Measurements from ENCODE around the gene ARMC3.
A peak's percentile ranks its signal among the peaks of the same experiment; 100 is the strongest.

The ARMC3 gene

DNA sequence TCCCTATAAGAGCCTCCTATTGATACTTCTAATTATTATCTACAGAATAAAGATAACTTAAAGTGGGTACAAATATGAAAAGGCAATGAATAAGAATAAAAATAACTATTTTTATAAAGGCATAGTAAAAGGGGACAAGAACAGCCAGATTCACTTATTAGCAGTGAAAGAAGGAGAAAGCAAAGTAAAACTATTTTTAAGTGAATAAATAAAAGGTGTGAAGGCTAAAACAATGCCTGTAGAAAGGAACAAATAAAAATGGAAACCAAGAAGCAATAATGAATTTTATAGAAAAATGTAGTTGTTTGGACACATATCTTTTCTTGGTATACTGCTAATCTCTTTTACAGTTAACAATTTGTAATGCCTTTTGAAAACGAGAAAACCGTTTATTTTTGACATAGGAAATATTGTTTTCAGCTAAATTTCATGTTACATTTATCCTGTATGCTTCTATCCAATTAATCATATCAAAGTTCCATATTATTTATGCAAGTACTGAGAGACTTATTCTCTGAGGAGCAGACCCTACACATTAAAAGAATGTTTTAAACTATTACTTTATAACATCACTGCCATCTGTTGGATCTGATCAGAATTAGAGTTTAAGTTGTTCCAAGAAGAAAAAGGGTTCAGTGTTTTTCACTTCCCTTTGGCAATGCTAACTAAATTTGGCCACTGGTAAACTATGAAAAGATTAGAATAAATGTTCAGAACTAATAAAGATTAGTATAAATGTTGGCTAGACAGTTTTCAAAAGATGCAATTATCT lies 59.1 kb downstream of the ARMC3 start:
- in situ Hi-C loops (cut with HindIII; ENCODE audit: low sequenced_read_pairs), result no loop called here
- TF ChIP-seq, protein P1, sequence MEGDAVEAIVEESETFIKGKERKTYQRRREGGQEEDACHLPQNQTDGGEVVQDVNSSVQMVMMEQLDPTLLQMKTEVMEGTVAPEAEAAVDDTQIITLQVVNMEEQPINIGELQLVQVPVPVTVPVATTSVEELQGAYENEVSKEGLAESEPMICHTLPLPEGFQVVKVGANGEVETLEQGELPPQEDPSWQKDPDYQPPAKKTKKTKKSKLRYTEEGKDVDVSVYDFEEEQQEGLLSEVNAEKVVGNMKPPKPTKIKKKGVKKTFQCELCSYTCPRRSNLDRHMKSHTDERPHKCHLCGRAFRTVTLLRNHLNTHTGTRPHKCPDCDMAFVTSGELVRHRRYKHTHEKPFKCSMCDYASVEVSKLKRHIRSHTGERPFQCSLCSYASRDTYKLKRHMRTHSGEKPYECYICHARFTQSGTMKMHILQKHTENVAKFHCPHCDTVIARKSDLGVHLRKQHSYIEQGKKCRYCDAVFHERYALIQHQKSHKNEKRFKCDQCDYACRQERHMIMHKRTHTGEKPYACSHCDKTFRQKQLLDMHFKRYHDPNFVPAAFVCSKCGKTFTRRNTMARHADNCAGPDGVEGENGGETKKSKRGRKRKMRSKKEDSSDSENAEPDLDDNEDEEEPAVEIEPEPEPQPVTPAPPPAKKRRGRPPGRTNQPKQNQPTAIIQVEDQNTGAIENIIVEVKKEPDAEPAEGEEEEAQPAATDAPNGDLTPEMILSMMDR (IDR thresholded peaks at IDR 0.05; ENCODE audit: low read depth, low read length), result peak; percentile 27
- peak; percentile 66 for DNase-seq (ENCODE audit: low read depth, low spot score)
- H3K4me3 ChIP-seq (ENCODE audit: low read depth, low read length), result no peak overlapping the region

GRCh38 chr10:22988581-22989360 lies 60.9 kb downstream of the ARMC3 start:
- TF ChIP-seq, protein P1 (IDR thresholded peaks at IDR 0.05; ENCODE audit: low read depth, low read length), result peak; percentile 80
- H3K4me3 ChIP-seq (ENCODE audit: low read depth, low read length), result no peak overlapping the region
- peak; percentile 75 for DNase-seq (ENCODE audit: low read depth, low spot score)
- in situ Hi-C loops (cut with HindIII; ENCODE audit: low sequenced_read_pairs), result no loop called here

- in situ Hi-C loops (cut with HindIII; ENCODE audit: low sequenced_read_pairs), result no loop called here
- TF ChIP-seq, protein P1 (IDR thresholded peaks at IDR 0.05; ENCODE audit: low read depth, low read length), result no peak
- no peak for DNase-seq (ENCODE audit: low read depth, low spot score)
- H3K4me3 ChIP-seq (ENCODE audit: low read depth, low read length), result no peak overlapping the region
Measured at GRCh38 chr10:22990443-22990842, 62.6 kb downstream of the ARMC3 start.

- no peak overlapping the region for H3K4me3 ChIP-seq (ENCODE audit: low read depth, low read length)
- TF ChIP-seq, protein P1 (IDR thresholded peaks at IDR 0.05; ENCODE audit: low read depth, low read length), result no peak
- no peak for DNase-seq (ENCODE audit: low read depth, low spot score)
- in situ Hi-C loops (cut with HindIII; ENCODE audit: low sequenced_read_pairs), result no loop called here
Measured at GRCh38 chr10:22992075-22992474, 64.2 kb downstream of the ARMC3 start.

GRCh38 chr10:22992621-22993020 lies 64.8 kb downstream of the ARMC3 start:
- no peak for DNase-seq (ENCODE audit: low read depth, low spot score)
- H3K4me3 ChIP-seq (ENCODE audit: low read depth, low read length), result no peak overlapping the region
- in situ Hi-C loops (cut with HindIII; ENCODE audit: low sequenced_read_pairs), result no loop called here

DNA sequence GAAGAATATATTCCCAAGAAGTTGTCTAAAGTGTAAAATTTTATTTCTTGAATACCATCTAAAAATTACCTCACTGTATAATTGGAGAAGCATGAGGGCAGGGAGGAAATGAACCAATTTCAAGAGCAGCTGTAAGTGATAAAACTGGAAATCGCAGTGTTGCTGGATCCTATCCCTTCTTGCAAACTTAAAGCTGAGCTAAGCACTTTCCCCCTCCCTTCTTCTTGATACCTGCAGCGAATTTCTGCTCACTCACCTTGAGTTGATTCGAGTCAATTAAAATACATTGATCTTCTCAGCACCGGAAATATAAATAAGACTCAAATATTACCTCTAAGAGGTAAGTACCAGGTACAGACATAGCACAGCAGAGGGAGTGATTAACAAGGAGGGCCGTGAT lies 65.5 kb downstream of the ARMC3 start:
- H3K4me3 ChIP-seq (ENCODE audit: low read depth, low read length), result no peak overlapping the region
- TF ChIP-seq, protein P1 (IDR thresholded peaks at IDR 0.05; ENCODE audit: low read depth, low read length), result no peak
- in situ Hi-C loops (cut with HindIII; ENCODE audit: low sequenced_read_pairs), result no loop called here
- DNase-seq (ENCODE audit: low read depth, low spot score), result no peak

More at GRCh38 chr10:22992621-22993020, 64.8 kb downstream of the ARMC3 start:
- TF ChIP-seq, protein P1 (IDR thresholded peaks at IDR 0.05; ENCODE audit: low read depth, low read length), result no peak
